ENCODE measurements around the gene IGSF9. TPM values are rescaled to one million over a fixed set of nuclear protein-coding genes. Genes with fewer than 3 reads are reported as not detected.

Gene IGSF9
- total RNA-seq, 1 donor: under 0.01 TPM

DNA sequence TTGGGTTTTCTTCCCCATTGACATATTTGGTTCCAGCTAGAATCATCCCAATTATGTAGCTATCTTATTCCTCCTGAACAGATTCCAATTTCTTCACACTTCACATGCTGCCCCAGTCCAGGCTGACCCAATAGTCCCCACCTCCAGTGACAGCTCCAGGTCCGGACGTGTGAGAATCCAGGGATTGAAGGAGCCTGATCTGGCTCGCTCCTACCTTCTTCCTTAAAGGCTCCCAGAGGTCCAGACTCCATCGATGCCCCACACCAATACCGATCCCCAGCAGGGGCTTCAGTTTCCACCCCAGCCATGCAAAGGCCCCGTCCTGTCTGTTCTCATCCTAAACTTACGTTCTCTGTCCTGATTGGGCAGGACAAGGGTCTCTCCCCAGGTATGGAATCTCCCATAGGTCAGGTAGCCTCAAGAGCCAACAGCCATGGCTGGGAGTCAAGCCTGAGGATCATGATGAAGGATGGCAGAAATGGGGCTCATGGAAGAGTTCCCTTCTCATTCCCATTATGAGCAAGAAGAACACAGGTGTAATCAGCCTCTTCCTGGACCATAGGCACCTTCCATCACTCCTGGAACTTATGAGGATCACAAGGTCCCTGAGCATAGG, 29.0 kb upstream of the IGSF9 start:
- DNase-seq (ENCODE audit: insufficient read length, low spot score, missing footprints): no peak
- Histone ChIP-seq H4K20me1 (ENCODE audit: insufficient read depth, low read length) (no peaks in the 10 kb centered on the region), H3K27ac (ENCODE audit: low read depth, low read length) (no peak overlapping the region), H3K9me3 (ENCODE audit: low read depth, low read length) (no peaks in the 10 kb centered on the region), H2AFZ (ENCODE audit: low read length) (no peak overlapping the region), H3K4me2 (ENCODE audit: insufficient read depth, low read length) (no peak overlapping the region), H3K36me3 (ENCODE audit: insufficient read depth, low read length) (no peaks in the 10 kb centered on the region), H3K79me2 (ENCODE audit: insufficient read depth, low read length) (no peaks in the 10 kb centered on the region), H3K4me1 (ENCODE audit: insufficient read depth, low read length) (no peaks in the 10 kb centered on the region), H3K27me3 (ENCODE audit: insufficient read depth, low read length) (no peaks in the 10 kb centered on the region), H3K4me3 (ENCODE audit: insufficient read depth, low read length) (no peak overlapping the region)
- TF ChIP-seq, protein P1, sequence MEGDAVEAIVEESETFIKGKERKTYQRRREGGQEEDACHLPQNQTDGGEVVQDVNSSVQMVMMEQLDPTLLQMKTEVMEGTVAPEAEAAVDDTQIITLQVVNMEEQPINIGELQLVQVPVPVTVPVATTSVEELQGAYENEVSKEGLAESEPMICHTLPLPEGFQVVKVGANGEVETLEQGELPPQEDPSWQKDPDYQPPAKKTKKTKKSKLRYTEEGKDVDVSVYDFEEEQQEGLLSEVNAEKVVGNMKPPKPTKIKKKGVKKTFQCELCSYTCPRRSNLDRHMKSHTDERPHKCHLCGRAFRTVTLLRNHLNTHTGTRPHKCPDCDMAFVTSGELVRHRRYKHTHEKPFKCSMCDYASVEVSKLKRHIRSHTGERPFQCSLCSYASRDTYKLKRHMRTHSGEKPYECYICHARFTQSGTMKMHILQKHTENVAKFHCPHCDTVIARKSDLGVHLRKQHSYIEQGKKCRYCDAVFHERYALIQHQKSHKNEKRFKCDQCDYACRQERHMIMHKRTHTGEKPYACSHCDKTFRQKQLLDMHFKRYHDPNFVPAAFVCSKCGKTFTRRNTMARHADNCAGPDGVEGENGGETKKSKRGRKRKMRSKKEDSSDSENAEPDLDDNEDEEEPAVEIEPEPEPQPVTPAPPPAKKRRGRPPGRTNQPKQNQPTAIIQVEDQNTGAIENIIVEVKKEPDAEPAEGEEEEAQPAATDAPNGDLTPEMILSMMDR (IDR thresholded peaks at IDR 0.05; ENCODE audit: extremely low read depth, low read depth, low read length): no peak

DNA sequence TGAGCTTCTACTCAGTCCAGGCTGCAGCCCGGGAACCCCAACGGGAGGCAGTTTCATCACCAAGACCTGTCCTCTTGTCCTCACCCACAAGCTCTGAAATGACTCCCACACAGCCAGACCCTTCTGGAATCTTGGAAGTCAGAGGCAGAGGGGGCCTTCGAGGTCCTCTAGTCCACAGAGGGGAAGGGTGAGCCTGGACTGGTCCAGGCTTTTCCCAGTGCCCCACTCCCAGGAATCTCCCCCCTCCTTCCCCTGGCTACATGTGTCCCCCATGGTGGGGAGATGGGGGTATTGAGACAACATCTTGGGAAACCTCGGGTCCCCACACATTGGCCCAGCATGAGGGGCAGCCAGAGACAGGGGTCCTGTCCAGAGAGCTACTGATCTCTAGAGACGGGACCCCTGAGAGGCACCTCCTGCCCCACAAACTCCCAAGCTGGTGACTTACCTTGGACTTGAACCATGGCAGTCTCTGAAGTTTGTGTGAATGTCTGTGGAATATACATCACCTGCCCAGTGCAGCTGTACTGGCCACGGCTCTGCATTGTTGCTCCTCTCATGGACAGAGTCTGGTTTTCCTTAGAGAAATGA, 28.0 kb upstream of the IGSF9 start:
- no peaks in the 10 kb centered on the region for H3K27me3 ChIP-seq (ENCODE audit: insufficient read depth, low read length)
- H2AFZ ChIP-seq (ENCODE audit: low read length): no peak overlapping the region
- H3K9me3 ChIP-seq (ENCODE audit: low read depth, low read length): no peaks in the 10 kb centered on the region
- no peaks in the 10 kb centered on the region for H3K36me3 ChIP-seq (ENCODE audit: insufficient read depth, low read length)
- H3K4me2 ChIP-seq (ENCODE audit: insufficient read depth, low read length): no peak overlapping the region
- no peaks in the 10 kb centered on the region for H4K20me1 ChIP-seq (ENCODE audit: insufficient read depth, low read length)
- TF ChIP-seq, protein P1 (IDR thresholded peaks at IDR 0.05; ENCODE audit: extremely low read depth, low read depth, low read length): no peak
- H3K4me3 ChIP-seq (ENCODE audit: insufficient read depth, low read length): no peak overlapping the region
- no peak for DNase-seq (ENCODE audit: insufficient read length, low spot score, missing footprints)
- no peaks in the 10 kb centered on the region for H3K4me1 ChIP-seq (ENCODE audit: insufficient read depth, low read length)
- H3K27ac ChIP-seq (ENCODE audit: low read depth, low read length): no peak overlapping the region
- H3K79me2 ChIP-seq (ENCODE audit: insufficient read depth, low read length): no peaks in the 10 kb centered on the region

DNA sequence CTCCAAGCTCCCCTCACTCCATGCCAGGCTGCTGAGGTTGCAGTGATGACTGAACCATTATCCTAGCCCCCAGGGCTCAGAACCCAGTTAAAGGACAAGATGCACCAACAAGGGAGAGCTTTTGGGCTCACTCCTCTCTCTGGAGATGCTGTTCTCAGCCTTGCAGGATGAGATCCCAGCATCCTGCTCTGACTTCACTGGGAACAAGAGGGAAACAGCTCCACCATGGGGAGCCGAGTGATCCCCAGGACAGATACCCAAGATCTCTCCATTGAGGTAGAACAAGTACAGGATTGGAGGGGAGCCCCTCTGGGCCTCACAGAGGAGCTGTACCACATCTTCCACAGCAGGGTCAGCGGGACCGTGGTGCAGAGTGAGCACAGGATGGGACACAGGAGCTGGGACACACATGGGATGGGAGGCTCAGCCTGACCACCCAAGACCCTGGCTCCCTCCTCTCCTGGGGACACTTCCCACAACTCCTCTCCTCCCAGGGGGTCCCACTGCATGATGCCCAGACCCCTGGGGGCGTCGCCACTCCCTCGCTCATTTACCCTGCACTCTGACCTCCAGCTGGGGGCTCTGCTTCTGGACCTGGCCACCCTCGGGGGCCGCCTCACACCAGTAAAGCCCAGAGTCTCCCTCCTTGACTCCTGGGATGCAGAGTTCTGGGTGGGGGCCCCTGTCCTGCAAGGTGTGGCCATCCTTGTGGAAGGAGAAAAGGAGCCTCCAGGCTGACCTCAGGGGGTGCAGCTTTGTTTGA, 27.2 kb upstream of the IGSF9 start:
- Histone ChIP-seq H3K4me2 (ENCODE audit: insufficient read depth, low read length) (no peak overlapping the region), H3K79me2 (ENCODE audit: insufficient read depth, low read length) (no peaks in the 10 kb centered on the region), H3K4me1 (ENCODE audit: insufficient read depth, low read length) (no peaks in the 10 kb centered on the region), H3K27ac (ENCODE audit: low read depth, low read length) (no peak overlapping the region), H3K27me3 (ENCODE audit: insufficient read depth, low read length) (no peaks in the 10 kb centered on the region), H3K9me3 (ENCODE audit: low read depth, low read length) (no peaks in the 10 kb centered on the region), H3K36me3 (ENCODE audit: insufficient read depth, low read length) (no peaks in the 10 kb centered on the region), H2AFZ (ENCODE audit: low read length) (no peak overlapping the region), H4K20me1 (ENCODE audit: insufficient read depth, low read length) (no peaks in the 10 kb centered on the region), H3K4me3 (ENCODE audit: insufficient read depth, low read length) (no peak overlapping the region)
- no peak for DNase-seq (ENCODE audit: insufficient read length, low spot score, missing footprints)
- TF ChIP-seq, protein P1 (IDR thresholded peaks at IDR 0.05; ENCODE audit: extremely low read depth, low read depth, low read length): no peak

DNA sequence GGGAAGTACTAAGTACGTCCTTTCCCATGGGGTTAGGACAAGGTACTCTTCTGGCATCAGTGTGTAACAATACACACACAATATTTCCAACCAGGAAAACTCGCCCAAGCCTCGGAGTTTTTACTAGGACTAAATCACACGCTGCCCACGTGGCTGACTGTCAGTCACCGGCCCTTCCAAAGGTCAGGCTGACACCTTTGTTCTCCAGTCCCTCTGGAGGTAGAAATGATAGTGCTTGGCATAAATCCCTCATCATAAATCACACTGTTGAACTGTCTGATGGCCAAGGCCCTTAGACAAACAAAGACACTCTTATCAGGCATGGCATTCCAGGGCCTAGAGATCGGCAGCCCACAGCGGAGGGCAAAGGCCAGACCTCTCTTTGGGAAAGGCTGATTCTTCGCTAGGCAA, 25.5 kb upstream of the IGSF9 start:
- Histone ChIP-seq H2AFZ (ENCODE audit: low read length) (no peak overlapping the region), H3K4me2 (ENCODE audit: insufficient read depth, low read length) (no peak overlapping the region), H3K9me3 (ENCODE audit: low read depth, low read length) (no peaks in the 10 kb centered on the region), H3K27ac (ENCODE audit: low read depth, low read length) (no peak overlapping the region), H3K27me3 (ENCODE audit: insufficient read depth, low read length) (no peaks in the 10 kb centered on the region), H3K4me3 (ENCODE audit: insufficient read depth, low read length) (no peak overlapping the region), H3K79me2 (ENCODE audit: insufficient read depth, low read length) (no peaks in the 10 kb centered on the region), H4K20me1 (ENCODE audit: insufficient read depth, low read length) (no peaks in the 10 kb centered on the region), H3K36me3 (ENCODE audit: insufficient read depth, low read length) (no peaks in the 10 kb centered on the region), H3K4me1 (ENCODE audit: insufficient read depth, low read length) (no peaks in the 10 kb centered on the region)
- TF ChIP-seq, protein P1 (IDR thresholded peaks at IDR 0.05; ENCODE audit: extremely low read depth, low read depth, low read length): no peak
- DNase-seq (ENCODE audit: insufficient read length, low spot score, missing footprints): no peak
